A673 (cell line): Measurements from ENCODE around the gene KRTAP25-1. TPM values are rescaled to one million over a fixed set of nuclear protein-coding genes. Genes with fewer than 3 reads are reported as not detected.

Experiments used
- BruUV-seq: library from RNA; stranded (reverse); fragments of 400-500 nt; replicated peaks from 2 replicates; lab custom pipeline; 2021; lab: Mats Ljungman, UMichigan
- CTCF ChIA-PET: fragments of 300-600 bp; sonication (Branson Sonifier 250); formaldehyde crosslinking; loops from one replicate; lab custom pipeline; 2022; ENCODE audit warnings: antibody characterized with exemption; lab: Charles Lee
- POLR2A ChIA-PET: fragments of 300-600 bp; sonication (Branson Sonifier 250); formaldehyde crosslinking; loops from one replicate; lab custom pipeline; 2022; ENCODE audit warnings: antibody characterized with exemption; ENCODE audit not compliant: low non-redundant PET; lab: Charles Lee
- DNase-seq: peaks from one replicate; pipeline ENCODE4 v3.0.0-alpha.2; 2015; ENCODE audit warnings: low spot score
- H3K27ac ChIP-seq: fragments of 200-600 bp; sonication (generic); 2 replicates; pipeline ENCODE4 v1.5.1; 2016; ENCODE audit warnings: mixed run types, low read depth, mild to moderate bottlenecking, mixed read lengths, antibody characterized with exemption, low read length; ENCODE audit not compliant: poor library complexity, severe bottlenecking
- H3K27me3 ChIP-seq: fragments of 200-600 bp; sonication (generic); replicated peaks from 2 replicates; pipeline ENCODE4 v1.6.1; 2017; ENCODE audit warnings: mixed run types, low read depth, mild to moderate bottlenecking, mixed read lengths, antibody characterized with exemption, low read length; ENCODE audit not compliant: insufficient read depth, poor library complexity
- H3K36me3 ChIP-seq: fragments of 200-600 bp; sonication (generic); 2 replicates; pipeline ENCODE4 v1.6.1; 2016; ENCODE audit warnings: mixed run types, mild to moderate bottlenecking, mixed read lengths, antibody characterized with exemption, low read length; ENCODE audit not compliant: insufficient read depth, poor library complexity, severe bottlenecking
- H3K4me1 ChIP-seq: fragments of 200-600 bp; sonication (generic); 2 replicates; pipeline ENCODE4 v1.6.1; 2017; ENCODE audit warnings: mixed run types, mild to moderate bottlenecking, mixed read lengths, antibody characterized with exemption, low read length; ENCODE audit not compliant: insufficient read depth, poor library complexity, severe bottlenecking
- H3K4me3 ChIP-seq: fragments of 200-600 bp; sonication (generic); 2 replicates; pipeline ENCODE4 v1.5.1; 2016; ENCODE audit warnings: low read depth, mixed run types, mild to moderate bottlenecking, mixed read lengths, low read length; ENCODE audit not compliant: poor library complexity, severe bottlenecking
- H3K9me3 ChIP-seq: fragments of 200-600 bp; sonication (generic); 2 replicates; pipeline ENCODE4 v1.6.1; 2016; ENCODE audit warnings: mixed run types, low read depth, mild to moderate bottlenecking, mixed read lengths, antibody characterized with exemption, low read length; ENCODE audit not compliant: poor library complexity, severe bottlenecking
- CTCF ChIP-seq: fragments of 300-800, 200-600 bp; sonication (generic); conservative IDR thresholded peaks from 2 replicates; pipeline ENCODE4 v1.5.1; 2017; ENCODE audit warnings: low read depth, mild to moderate bottlenecking, antibody characterized with exemption, low read length, moderate library complexity, mixed read lengths
- EZH2 ChIP-seq: fragments of 200-600 bp; sonication (generic); IDR thresholded peaks from 2 replicates; pipeline ENCODE4 v1.6.1; 2017; ENCODE audit warnings: borderline replicate concordance, low read depth, mild to moderate bottlenecking, mixed read lengths, antibody characterized with exemption, low read length; ENCODE audit not compliant: poor library complexity, severe bottlenecking
- intact Hi-C: fragments of 100-400 bp; cut with micrococcal nuclease; formaldehyde crosslinking; loops from one replicate; pipeline ENCODE4 v1.10.0; 2022; ENCODE audit not compliant: unreplicated experiment
- total RNA-seq: library from RNA; stranded (reverse); gene quantifications from 2 replicates; pipeline ENCODE4 v1.2.3, GENCODE V29; 2021

KRTAP25-1 gene
- total RNA-seq, 1 experiment from 2014 or later: not detected

GRCh38 chr21:30271156-30271555, 18.2 kb downstream of the KRTAP25-1 start:
- no peak for DNase-seq
- ChIA-PET POLR2A (no interaction called here), CTCF (no interaction called here)
- no peak overlapping the region for H3K27ac ChIP-seq
- no peak overlapping the region for H3K4me3 ChIP-seq
- intact Hi-C loops: no loop called here
- no peaks in the 10 kb centered on the region for H3K9me3 ChIP-seq
- no peaks in the 10 kb centered on the region for H3K27me3 ChIP-seq
- BruUV-seq: no TSS peak
- H3K4me1 ChIP-seq: no peaks in the 10 kb centered on the region
- no peak for TF ChIP-seq CTCF
- no peaks in the 10 kb centered on the region for H3K36me3 ChIP-seq

- Histone ChIP-seq H3K27ac (no peak overlapping the region), H3K36me3 (no peaks in the 10 kb centered on the region), H3K27me3 (no peaks in the 10 kb centered on the region), H3K9me3 (no peaks in the 10 kb centered on the region), H3K4me1 (no peaks in the 10 kb centered on the region), H3K4me3 (no peak overlapping the region)
- ChIA-PET CTCF (no interaction called here), POLR2A (interaction anchor here (0.5 kb wide), 1 partner anchor 278 kb away, joined by 21 read pairs; no protein-coding TSS in a partner anchor)
- intact Hi-C loops: no loop called here
- BruUV-seq: no TSS peak
- no peak for DNase-seq
- TF ChIP-seq EZH2: no peak
Measured at GRCh38 chr21:30269803-30270530, 19.3 kb downstream of the KRTAP25-1 start.

- Histone ChIP-seq H3K4me3 (no peak overlapping the region), H3K27me3 (no peaks in the 10 kb centered on the region), H3K9me3 (no peaks in the 10 kb centered on the region), H3K27ac (no peak overlapping the region), H3K36me3 (no peaks in the 10 kb centered on the region), H3K4me1 (no peaks in the 10 kb centered on the region)
- POLR2A ChIA-PET: interaction anchor here (0.7 kb wide), 1 partner anchor 16 kb away, joined by 4 read pairs; no protein-coding TSS in a partner anchor
- TF ChIP-seq CTCF: peak; percentile 69
- TF ChIP-seq EZH2: no peak
- BruUV-seq: no TSS peak
- CTCF ChIA-PET: no interaction called here
- DNase-seq: peak; percentile 59
- intact Hi-C loops: no loop called here
Measured at GRCh38 chr21:30268608-30269197, 20.6 kb downstream of the KRTAP25-1 start.

GRCh38 chr21:30257773-30258172, 31.5 kb downstream of the KRTAP25-1 start:
- CTCF ChIA-PET: no interaction called here

More at GRCh38 chr21:30257773-30258172, 31.5 kb downstream of the KRTAP25-1 start:
- peak; percentile 27 for DNase-seq
- intact Hi-C loops: no loop called here
- Histone ChIP-seq H3K27me3 (no peaks in the 10 kb centered on the region), H3K4me3 (no peak overlapping the region), H3K27ac (no peak overlapping the region), H3K36me3 (no peaks in the 10 kb centered on the region), H3K4me1 (no peaks in the 10 kb centered on the region), H3K9me3 (no peaks in the 10 kb centered on the region)
- POLR2A ChIA-PET: interaction anchor here (0.6 kb wide), 1 partner anchor 37 kb away, joined by 4 read pairs; no protein-coding TSS in a partner anchor
- TF ChIP-seq EZH2 (no peak), CTCF (peak; percentile 36)
- no TSS peak for BruUV-seq
